Measurements from ENCODE around the gene ENTHD1.

The ENTHD1 gene

DNA sequence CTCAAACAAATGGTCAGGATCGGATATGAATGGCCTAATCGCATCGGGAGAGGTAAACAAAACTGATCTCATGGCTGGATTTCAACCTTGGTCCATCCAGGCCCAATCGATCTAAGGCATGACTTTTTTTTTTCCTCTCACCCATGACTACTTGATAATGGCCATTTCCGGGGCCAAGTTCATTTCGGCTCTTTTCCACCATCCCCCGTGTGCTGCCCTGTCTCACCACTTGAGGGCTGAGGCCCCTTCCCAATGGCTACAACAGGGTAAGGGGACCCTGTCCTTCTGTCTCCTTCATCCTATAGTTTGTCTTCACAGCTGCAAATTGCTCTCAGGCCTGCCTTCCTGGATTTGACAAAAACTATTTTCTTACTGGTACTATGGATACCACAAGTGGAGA is 34.0 kb upstream of the ENTHD1 start:
- H3K36me3 ChIP-seq (ENCODE audit: insufficient read depth), result no peaks in the 10 kb centered on the region
- H4K20me1 ChIP-seq (ENCODE audit: insufficient read depth), result no peaks in the 10 kb centered on the region
- no peaks in the 10 kb centered on the region for H3K79me2 ChIP-seq (ENCODE audit: insufficient read depth, low read depth)
- no peaks in the 10 kb centered on the region for H3K27me3 ChIP-seq (ENCODE audit: insufficient read depth, low read depth)
- no peak overlapping the region for H3K4me2 ChIP-seq
- no peak overlapping the region for H2AFZ ChIP-seq (ENCODE audit: low read depth)
- H3K4me1 ChIP-seq (ENCODE audit: low read depth, poor library complexity, severe bottlenecking), result no peaks in the 10 kb centered on the region
- no peak overlapping the region for H3K27ac ChIP-seq
- TF ChIP-seq, protein P1, sequence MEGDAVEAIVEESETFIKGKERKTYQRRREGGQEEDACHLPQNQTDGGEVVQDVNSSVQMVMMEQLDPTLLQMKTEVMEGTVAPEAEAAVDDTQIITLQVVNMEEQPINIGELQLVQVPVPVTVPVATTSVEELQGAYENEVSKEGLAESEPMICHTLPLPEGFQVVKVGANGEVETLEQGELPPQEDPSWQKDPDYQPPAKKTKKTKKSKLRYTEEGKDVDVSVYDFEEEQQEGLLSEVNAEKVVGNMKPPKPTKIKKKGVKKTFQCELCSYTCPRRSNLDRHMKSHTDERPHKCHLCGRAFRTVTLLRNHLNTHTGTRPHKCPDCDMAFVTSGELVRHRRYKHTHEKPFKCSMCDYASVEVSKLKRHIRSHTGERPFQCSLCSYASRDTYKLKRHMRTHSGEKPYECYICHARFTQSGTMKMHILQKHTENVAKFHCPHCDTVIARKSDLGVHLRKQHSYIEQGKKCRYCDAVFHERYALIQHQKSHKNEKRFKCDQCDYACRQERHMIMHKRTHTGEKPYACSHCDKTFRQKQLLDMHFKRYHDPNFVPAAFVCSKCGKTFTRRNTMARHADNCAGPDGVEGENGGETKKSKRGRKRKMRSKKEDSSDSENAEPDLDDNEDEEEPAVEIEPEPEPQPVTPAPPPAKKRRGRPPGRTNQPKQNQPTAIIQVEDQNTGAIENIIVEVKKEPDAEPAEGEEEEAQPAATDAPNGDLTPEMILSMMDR (conservative IDR thresholded peaks at IDR 0.05; ENCODE audit: low read depth, low read length), result no peak
- H3K9ac ChIP-seq, result no peak overlapping the region
- H3K4me3 ChIP-seq (IDR thresholded peaks at IDR 0.05; ENCODE audit: insufficient read depth, low read depth, low read length), result no peak overlapping the region

DNA sequence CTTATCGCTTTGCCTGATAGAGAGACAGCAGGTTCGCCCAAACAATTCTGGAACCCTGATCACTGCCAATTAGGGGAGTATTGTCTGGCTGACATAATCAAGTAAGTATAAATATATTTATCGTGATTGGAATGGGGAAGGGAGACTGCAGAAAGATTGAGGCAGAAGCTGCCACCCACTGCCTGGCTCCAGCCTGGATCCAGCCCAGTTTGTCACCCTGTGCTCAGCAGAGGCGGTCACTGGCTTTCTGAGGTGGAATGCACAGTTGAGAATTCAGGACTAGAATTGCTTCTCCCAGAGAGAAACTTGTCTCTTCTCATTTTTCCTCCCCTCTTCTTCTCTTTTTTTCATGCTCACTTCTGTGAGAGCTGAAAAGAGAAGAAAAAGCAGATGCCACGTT is 33.2 kb upstream of the ENTHD1 start:
- no peaks in the 10 kb centered on the region for H3K27me3 ChIP-seq (ENCODE audit: insufficient read depth, low read depth)
- H3K79me2 ChIP-seq (ENCODE audit: insufficient read depth, low read depth), result no peaks in the 10 kb centered on the region
- H3K27ac ChIP-seq, result no peak overlapping the region
- H4K20me1 ChIP-seq (ENCODE audit: insufficient read depth), result no peaks in the 10 kb centered on the region
- TF ChIP-seq, protein P1 (conservative IDR thresholded peaks at IDR 0.05; ENCODE audit: low read depth, low read length), result no peak
- no peak overlapping the region for H3K4me2 ChIP-seq
- no peak overlapping the region for H2AFZ ChIP-seq (ENCODE audit: low read depth)
- no peaks in the 10 kb centered on the region for H3K4me1 ChIP-seq (ENCODE audit: low read depth, poor library complexity, severe bottlenecking)
- H3K36me3 ChIP-seq (ENCODE audit: insufficient read depth), result no peaks in the 10 kb centered on the region
- no peak overlapping the region for H3K4me3 ChIP-seq (IDR thresholded peaks at IDR 0.05; ENCODE audit: insufficient read depth, low read depth, low read length)
- H3K9ac ChIP-seq, result no peak overlapping the region

DNA sequence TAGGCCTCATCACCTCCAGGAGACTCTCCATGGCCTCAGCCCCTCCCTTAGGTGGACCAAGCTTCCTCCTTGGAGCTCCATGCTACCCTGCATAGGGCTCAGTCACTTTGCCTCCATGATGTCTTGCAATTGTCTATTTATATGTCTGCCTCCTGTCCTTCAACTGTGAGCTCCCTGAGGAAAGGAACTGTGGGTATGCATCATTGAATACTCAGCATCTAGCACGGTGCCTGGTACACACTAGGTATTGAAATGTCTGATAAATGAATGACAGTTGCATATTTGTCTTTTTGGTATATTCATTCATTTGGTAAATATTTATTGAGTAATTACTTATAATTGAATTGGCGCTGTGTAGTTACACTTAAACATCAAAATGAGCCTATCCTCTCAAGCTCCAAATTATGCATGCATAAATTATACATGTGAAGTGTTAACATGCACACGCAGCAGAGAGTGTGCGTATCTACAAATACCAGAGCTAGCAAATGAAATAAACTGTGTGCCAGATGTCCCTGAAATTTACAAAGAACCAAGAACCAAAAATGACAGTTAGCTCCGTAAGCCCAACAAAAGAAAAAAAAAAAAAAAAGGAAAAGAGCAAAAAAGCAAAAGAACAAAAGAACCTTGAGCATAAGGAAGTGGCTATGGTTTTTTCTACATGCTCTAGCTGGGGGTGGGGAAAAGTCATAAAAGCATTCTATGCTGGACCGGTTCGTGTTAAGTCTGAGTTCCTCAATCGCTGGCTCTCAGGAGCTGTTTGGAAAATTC is 32.5 kb upstream of the ENTHD1 start:
- Histone ChIP-seq H3K4me1 (ENCODE audit: low read depth, poor library complexity, severe bottlenecking) (no peaks in the 10 kb centered on the region), H3K27ac (no peak overlapping the region), H3K36me3 (ENCODE audit: insufficient read depth) (no peaks in the 10 kb centered on the region), H3K27me3 (ENCODE audit: insufficient read depth, low read depth) (no peaks in the 10 kb centered on the region), H3K4me2 (no peak overlapping the region), H3K79me2 (ENCODE audit: insufficient read depth, low read depth) (no peaks in the 10 kb centered on the region), H3K9ac (no peak overlapping the region), H2AFZ (ENCODE audit: low read depth) (no peak overlapping the region), H4K20me1 (ENCODE audit: insufficient read depth) (no peaks in the 10 kb centered on the region), H3K4me3 (IDR thresholded peaks at IDR 0.05; ENCODE audit: insufficient read depth, low read depth, low read length) (no peak overlapping the region)
- TF ChIP-seq, protein P1 (conservative IDR thresholded peaks at IDR 0.05; ENCODE audit: low read depth, low read length), result no peak

DNA sequence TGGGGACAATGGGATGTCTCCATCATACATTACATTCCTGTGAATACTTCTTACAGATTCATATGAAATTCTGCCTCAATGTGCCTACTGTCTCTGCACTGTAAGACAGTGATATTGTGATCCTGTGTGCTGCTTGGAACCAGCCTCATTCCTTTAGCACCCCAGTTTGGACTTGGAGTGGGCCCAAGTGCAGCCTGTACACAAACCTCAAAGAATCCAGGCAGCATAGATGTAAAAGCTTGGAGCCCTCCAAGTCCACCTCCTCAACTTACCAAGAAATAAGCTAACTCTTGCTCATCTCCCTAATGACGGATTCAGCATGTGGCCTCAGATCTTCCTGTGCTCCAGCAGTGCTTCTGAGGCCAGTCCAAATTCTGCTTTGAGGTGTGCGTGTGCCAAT is 31.7 kb upstream of the ENTHD1 start:
- Histone ChIP-seq H3K4me1 (ENCODE audit: low read depth, poor library complexity, severe bottlenecking) (no peaks in the 10 kb centered on the region), H4K20me1 (ENCODE audit: insufficient read depth) (no peaks in the 10 kb centered on the region), H3K4me2 (no peak overlapping the region), H3K4me3 (IDR thresholded peaks at IDR 0.05; ENCODE audit: insufficient read depth, low read depth, low read length) (no peak overlapping the region), H3K79me2 (ENCODE audit: insufficient read depth, low read depth) (no peaks in the 10 kb centered on the region), H3K36me3 (ENCODE audit: insufficient read depth) (no peaks in the 10 kb centered on the region), H2AFZ (ENCODE audit: low read depth) (no peak overlapping the region), H3K9ac (no peak overlapping the region), H3K27ac (no peak overlapping the region), H3K27me3 (ENCODE audit: insufficient read depth, low read depth) (no peaks in the 10 kb centered on the region)
- TF ChIP-seq, protein P1 (conservative IDR thresholded peaks at IDR 0.05; ENCODE audit: low read depth, low read length), result no peak
